HG02973 (cell line): ENCODE measurements around the gene MBIP.

ENCODE experiments used
- ATAC-seq: cut with Tn5 transposase; IDR thresholded peaks from one replicate; pipeline ENCODE4 v1.9.1; 2021; ENCODE audit warnings: moderate library complexity; ENCODE audit not compliant: unreplicated experiment

The MBIP gene

DNA sequence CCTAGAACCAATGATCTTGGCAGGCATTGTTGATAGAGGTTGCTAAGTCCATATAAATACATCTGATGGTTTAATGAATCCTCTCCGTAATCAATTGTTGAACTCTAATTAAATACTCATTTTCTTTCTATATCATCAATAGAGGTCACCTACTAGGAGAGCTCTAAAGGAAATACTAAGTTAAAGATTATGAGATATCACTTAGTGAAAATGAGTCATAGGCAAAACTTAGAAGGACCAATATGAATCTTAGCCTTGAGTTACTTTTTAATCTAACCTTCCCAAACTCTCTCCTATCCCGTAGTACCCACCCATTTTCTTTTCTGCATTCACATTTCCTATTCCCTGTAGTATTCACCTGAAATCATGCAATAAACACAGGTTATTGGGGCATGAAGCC, 50.2 kb downstream of the MBIP start:
- ATAC-seq = no peak

DNA sequence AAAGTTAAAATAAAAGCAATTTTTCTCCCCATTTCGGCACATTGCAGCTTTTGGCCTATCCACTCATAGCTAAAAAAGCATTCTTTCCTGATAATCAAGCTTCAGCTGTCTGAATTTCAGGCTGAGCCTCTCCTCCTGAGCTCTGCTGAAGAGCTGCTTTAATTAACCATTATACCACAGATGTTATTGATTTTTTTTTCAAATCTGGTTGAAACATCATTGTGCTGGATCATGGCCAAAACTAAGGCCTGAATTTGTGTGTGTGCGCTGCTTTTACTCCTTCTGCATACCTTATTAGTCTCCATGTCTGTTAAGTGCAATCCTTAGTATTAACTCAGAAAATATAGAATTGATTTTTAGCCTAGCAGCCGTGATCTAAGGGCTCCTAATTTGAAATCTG, 52.3 kb downstream of the MBIP start:
- ATAC-seq = no peak

- no peak for ATAC-seq
Measured at GRCh38 chr14:36264595-36264994, 55.8 kb downstream of the MBIP start.

- ATAC-seq = no peak
Measured at GRCh38 chr14:36264107-36264506, 56.3 kb downstream of the MBIP start.

GRCh38 chr14:36260970-36261640, 59.3 kb downstream of the MBIP start:
- no peak for ATAC-seq

GRCh38 chr14:36258241-36258640, 62.2 kb downstream of the MBIP start:
- no peak for ATAC-seq

- ATAC-seq = no peak
Measured at GRCh38 chr14:36256126-36256801, 64.2 kb downstream of the MBIP start.

DNA sequence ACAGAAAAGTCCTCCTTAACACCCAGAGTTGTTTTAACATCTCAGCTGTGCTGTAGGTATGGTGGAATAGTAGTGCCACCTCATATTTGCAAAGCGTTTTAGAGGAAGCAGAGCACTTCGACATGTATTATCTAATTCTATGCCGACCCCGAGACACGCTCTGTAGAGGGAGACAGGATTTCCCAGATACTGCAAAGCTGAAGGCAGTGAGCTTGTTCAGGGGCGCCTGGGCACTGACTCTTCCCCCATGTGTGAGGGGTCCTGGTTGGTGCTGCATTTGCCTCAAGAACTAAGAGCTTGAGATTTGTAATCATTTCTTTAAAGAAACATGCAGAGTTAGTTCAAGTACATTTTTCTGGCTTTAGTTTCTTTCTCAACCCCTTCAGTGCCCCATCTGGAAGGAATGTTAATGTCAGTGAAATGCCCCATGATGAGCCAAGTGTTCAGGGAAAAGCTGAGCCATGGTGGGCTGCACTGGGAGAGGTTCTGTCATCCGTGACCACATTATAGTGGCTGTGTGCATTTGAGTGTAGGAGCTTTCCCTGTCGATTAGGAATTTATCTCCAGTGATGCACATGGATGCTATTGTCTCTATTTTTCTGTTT, 66.3 kb downstream of the MBIP start:
- no peak for ATAC-seq
